CD8-positive, alpha-beta memory T cell (primary cell): ENCODE results near the gene CD86. TPM values are rescaled to one million over a fixed set of nuclear protein-coding genes. Genes with fewer than 3 reads are reported as not detected.

Source experiments
- CTCF ChIA-PET: fragments of 350-600 bp; sonication (Branson Sonifier 250); formaldehyde crosslinking; loops from one replicate; lab custom pipeline; 2021; ENCODE audit warnings: antibody characterized with exemption; lab: Charles Lee
- POLR2A ChIA-PET: fragments of 350-600 bp; sonication (Branson Sonifier 250); formaldehyde crosslinking; loops from one replicate; lab custom pipeline; 2021; ENCODE audit warnings: antibody characterized with exemption; lab: Charles Lee
- DNase-seq, 5 donors: peaks; one replicate each; pipeline versions ENCODE4 v3.0.0 to v3.0.0-alpha.2; 2020 to 2022; ENCODE audit warnings: mixed read lengths in 1 of 5
- H3K27ac ChIP-seq: one replicate; pipeline ENCODE4 v1.7.0; 2013; ENCODE audit warnings: low read depth, mild to moderate bottlenecking, low read length, moderate library complexity
- H3K27me3 ChIP-seq: 2 replicates; pipeline ENCODE4 v1.7.0; 2013; ENCODE audit warnings: low read length, mild to moderate bottlenecking; ENCODE audit not compliant: insufficient read depth, poor library complexity, severe bottlenecking
- H3K36me3 ChIP-seq: 2 replicates; pipeline ENCODE4 v1.7.0; 2013; ENCODE audit warnings: mild to moderate bottlenecking, low read length, moderate library complexity; ENCODE audit not compliant: insufficient read depth
- H3K4me1 ChIP-seq: 2 replicates; pipeline ENCODE4 v1.7.0; 2013; ENCODE audit warnings: mild to moderate bottlenecking, low read length, moderate library complexity; ENCODE audit not compliant: insufficient read depth
- H3K4me3 ChIP-seq: 2 replicates; pipeline ENCODE4 v1.7.0; 2013; ENCODE audit warnings: mild to moderate bottlenecking, low read length
- H3K9me3 ChIP-seq: 2 replicates; pipeline ENCODE4 v1.7.0; 2013; ENCODE audit warnings: mild to moderate bottlenecking, low read length
- H3K27ac Mint-ChIP-seq, 8 donors: one replicate each; pipeline ENCODE4 v1.8.0; 2020 to 2021; ENCODE audit warnings: mixed read lengths in 8 of 8, mild to moderate bottlenecking in 6 of 8, inconsistent platforms in 3 of 8, moderate library complexity in 3 of 8
- H3K27me3 Mint-ChIP-seq, 2 donors: one replicate each; pipeline ENCODE4 v1.8.0; 2020 to 2021; ENCODE audit warnings: mixed read lengths in 2 of 2, mild to moderate bottlenecking in 1 of 2, moderate library complexity in 1 of 2
- H3K36me3 Mint-ChIP-seq, 3 donors: one replicate each; pipeline ENCODE4 v1.8.0; 2020 to 2021; ENCODE audit warnings: mixed read lengths in 3 of 3, inconsistent platforms in 1 of 3, mild to moderate bottlenecking in 1 of 3
- H3K4me1 Mint-ChIP-seq, 3 donors: one replicate each; pipeline ENCODE4 v1.8.0; 2020 to 2021; ENCODE audit warnings: mixed read lengths in 3 of 3, inconsistent platforms in 1 of 3, mild to moderate bottlenecking in 1 of 3
- H3K4me3 Mint-ChIP-seq, 7 donors: one replicate each; pipeline ENCODE4 v1.8.0; 2020 to 2021; ENCODE audit warnings: mixed read lengths in 7 of 7, mild to moderate bottlenecking in 6 of 7, moderate library complexity in 4 of 7, inconsistent platforms in 2 of 7
- H3K9me3 Mint-ChIP-seq, 5 donors: one replicate each; pipeline ENCODE4 v1.8.0; 2020 to 2022; ENCODE audit warnings: mixed read lengths in 5 of 5, mild to moderate bottlenecking in 3 of 5, moderate library complexity in 2 of 5, inconsistent platforms in 1 of 5
- polyA plus RNA-seq: library from polyadenylated mRNA; unstranded; fragments of 300-500 nt; fragmentation: Illumina TruSeq; gene quantifications from one replicate; pipeline ENCODE4 v1.2.3, GENCODE V29; 2021
- total RNA-seq, 2 experiments: library from RNA; stranded (reverse); gene quantifications; one replicate each; pipeline ENCODE4 v1.2.3, GENCODE V29; 2021

The CD86 gene
- total and polyA plus RNA-seq, 3 experiments from 2014 or later, result 0.95 to 1.2 TPM; not detected in 1

DNA sequence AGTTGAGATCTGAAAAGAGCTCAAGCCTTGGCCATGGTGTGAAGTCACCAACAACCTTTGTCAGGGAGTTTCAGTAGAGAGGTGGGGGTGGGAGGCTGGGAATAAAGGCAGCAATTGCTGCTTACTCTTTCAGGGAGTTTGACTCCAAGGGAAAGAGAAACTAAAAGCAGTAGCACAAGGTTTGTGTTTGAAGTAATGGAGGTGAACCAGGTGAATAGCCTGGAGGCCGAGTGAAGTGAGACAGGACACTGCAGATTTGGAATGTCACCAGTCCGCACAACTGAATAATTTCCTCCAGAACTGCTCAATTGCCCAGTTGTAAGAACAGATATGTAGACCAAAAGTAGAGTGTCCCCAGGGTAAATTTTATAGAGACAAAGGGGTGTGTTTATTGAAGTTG is 44.1 kb downstream of the CD86 start:
- Mint-ChIP-seq H3K36me3 (no peaks in the 10 kb centered on the region), H3K4me1 (peaks cover 15 to 20% (median 16%) of the 10 kb centered on the region in 3 donors), H3K9me3 (no peaks in the 10 kb centered on the region), H3K4me3 (no peak overlapping the region), H3K27me3 (no peaks in the 10 kb centered on the region), H3K27ac (no peak overlapping the region)
- H3K4me3 ChIP-seq, result no peak overlapping the region
- H3K27me3 ChIP-seq, result peaks cover 2% of the 10 kb centered on the region
- H3K27ac ChIP-seq, result no peak overlapping the region
- DNase-seq, result no peak
- ChIA-PET POLR2A (no interaction called here), CTCF (no interaction called here)
- no peaks in the 10 kb centered on the region for H3K36me3 ChIP-seq
- no peaks in the 10 kb centered on the region for H3K9me3 ChIP-seq
- peaks cover 5% of the 10 kb centered on the region for H3K4me1 ChIP-seq

DNA sequence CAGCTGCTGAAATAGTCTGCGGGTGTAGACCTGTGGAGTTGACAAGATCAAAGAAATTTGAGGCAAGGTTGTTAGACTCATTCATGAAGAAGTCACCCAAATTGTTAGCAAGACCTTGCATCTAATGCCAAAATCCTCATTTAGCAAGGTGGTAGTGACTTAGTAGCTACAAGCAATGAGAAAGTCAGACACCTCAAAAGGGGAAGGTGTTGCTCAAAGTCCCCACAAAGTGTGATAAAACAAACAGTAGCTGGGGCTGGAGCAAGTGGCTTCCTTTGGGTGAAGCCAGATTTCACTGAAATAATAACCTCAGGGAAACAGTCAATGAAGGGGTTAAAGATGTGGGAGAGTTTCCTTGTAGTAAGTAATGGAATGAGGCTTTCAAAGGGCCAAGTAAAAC is 44.9 kb downstream of the CD86 start:
- DNase-seq, result no peak
- Mint-ChIP-seq H3K27ac (no peak overlapping the region), H3K27me3 (no peaks in the 10 kb centered on the region), H3K36me3 (no peaks in the 10 kb centered on the region), H3K9me3 (no peaks in the 10 kb centered on the region), H3K4me1 (peaks cover 15 to 20% (median 16%) of the 10 kb centered on the region in 3 donors), H3K4me3 (no peak overlapping the region)
- ChIA-PET POLR2A (no interaction called here), CTCF (interaction anchor here (0.9 to 2.2 kb wide), 3 partner anchors 11 to 553 kb away, joined by 3 to 10 read pairs (median 5); no protein-coding TSS in a partner anchor)
- Histone ChIP-seq H3K27me3 (peaks cover 2% of the 10 kb centered on the region), H3K27ac (no peak overlapping the region), H3K9me3 (no peaks in the 10 kb centered on the region), H3K4me1 (peaks cover 5% of the 10 kb centered on the region), H3K36me3 (no peaks in the 10 kb centered on the region), H3K4me3 (no peak overlapping the region)

GRCh38 chr3:122100591-122101463 is 45.7 kb downstream of the CD86 start:
- peak overlapping the region in 2 of 8 donors; percentile 0 to 3 for H3K27ac Mint-ChIP-seq
- no peaks in the 10 kb centered on the region for H3K36me3 ChIP-seq
- H3K36me3 Mint-ChIP-seq, result no peaks in the 10 kb centered on the region
- peak in 1 of 5 donors; percentile 5 for DNase-seq
- H3K27me3 Mint-ChIP-seq, result no peaks in the 10 kb centered on the region
- H3K9me3 ChIP-seq, result no peaks in the 10 kb centered on the region
- H3K4me3 Mint-ChIP-seq, result peak overlapping the region in 6 of 7 donors; percentile 11 to 63 (median 44)
- peaks cover 5% of the 10 kb centered on the region for H3K4me1 ChIP-seq
- peaks cover 15 to 20% (median 16%) of the 10 kb centered on the region in 3 donors for H3K4me1 Mint-ChIP-seq
- POLR2A ChIA-PET, result no interaction called here
- H3K27ac ChIP-seq, result no peak overlapping the region
- CTCF ChIA-PET, result interaction anchor here (0.8 to 2.2 kb wide), 8 partner anchors 8 to 579 kb away, joined by 3 to 10 read pairs (median 4); no protein-coding TSS in a partner anchor
- H3K9me3 Mint-ChIP-seq, result no peaks in the 10 kb centered on the region
- H3K4me3 ChIP-seq, result no peak overlapping the region
- H3K27me3 ChIP-seq, result no peaks in the 10 kb centered on the region

DNA sequence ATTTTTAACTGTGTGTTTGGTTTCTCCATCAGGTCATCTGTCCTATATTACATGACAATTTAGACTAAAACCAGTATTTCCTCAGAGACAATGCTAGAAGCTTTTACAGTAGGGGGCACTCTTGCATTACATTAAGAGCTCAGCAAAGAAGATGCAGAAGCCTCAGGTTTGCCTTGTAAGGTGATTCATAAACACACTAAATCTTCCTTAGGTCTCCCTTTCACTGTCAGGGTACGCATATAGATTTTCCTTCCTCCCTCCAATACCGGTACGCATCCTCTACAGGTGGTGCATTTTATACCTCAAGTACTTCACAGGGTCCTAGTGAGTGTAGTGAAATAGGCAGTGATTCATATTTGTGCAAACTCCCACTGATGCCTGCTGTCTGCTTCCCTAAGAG is 46.5 kb downstream of the CD86 start:
- H3K27ac ChIP-seq, result no peak overlapping the region
- ChIA-PET CTCF (interaction anchor here (0.8 to 2.2 kb wide), 6 partner anchors 9 to 578 kb away, joined by 3 to 10 read pairs (median 4); no protein-coding TSS in a partner anchor), POLR2A (no interaction called here)
- no peaks in the 10 kb centered on the region for H3K9me3 Mint-ChIP-seq
- H3K4me3 Mint-ChIP-seq, result no peak overlapping the region
- no peaks in the 10 kb centered on the region for H3K27me3 Mint-ChIP-seq
- no peaks in the 10 kb centered on the region for H3K36me3 ChIP-seq
- no peaks in the 10 kb centered on the region for H3K36me3 Mint-ChIP-seq
- H3K4me1 ChIP-seq, result peaks cover 5% of the 10 kb centered on the region
- H3K9me3 ChIP-seq, result no peaks in the 10 kb centered on the region
- peaks cover 15 to 20% (median 16%) of the 10 kb centered on the region in 3 donors for H3K4me1 Mint-ChIP-seq
- peak in 2 of 5 donors; percentile 47 to 51 for DNase-seq
- H3K27ac Mint-ChIP-seq, result no peak overlapping the region
- no peak overlapping the region for H3K4me3 ChIP-seq
- no peaks in the 10 kb centered on the region for H3K27me3 ChIP-seq

- peak overlapping the region in 2 of 8 donors; percentile 23 to 44 for H3K27ac Mint-ChIP-seq
- H3K4me1 Mint-ChIP-seq, result peaks cover 15 to 20% (median 16%) of the 10 kb centered on the region in 3 donors
- peak overlapping the region in 1 of 7 donors; percentile 5 for H3K4me3 Mint-ChIP-seq
- Histone ChIP-seq H3K9me3 (no peaks in the 10 kb centered on the region), H3K27ac (no peak overlapping the region), H3K4me1 (peaks cover 5% of the 10 kb centered on the region), H3K36me3 (no peaks in the 10 kb centered on the region), H3K27me3 (no peaks in the 10 kb centered on the region), H3K4me3 (no peak overlapping the region)
- no peaks in the 10 kb centered on the region for H3K27me3 Mint-ChIP-seq
- H3K9me3 Mint-ChIP-seq, result no peaks in the 10 kb centered on the region
- POLR2A ChIA-PET, result no interaction called here
- DNase-seq, result no peak
- CTCF ChIA-PET, result interaction anchor here (0.8 to 2.2 kb wide), 6 partner anchors 9 to 577 kb away, joined by 3 to 10 read pairs (median 4); no protein-coding TSS in a partner anchor
- H3K36me3 Mint-ChIP-seq, result no peaks in the 10 kb centered on the region
Observed at GRCh38 chr3:122102191-122102935, 47.2 kb downstream of the CD86 start.

DNA sequence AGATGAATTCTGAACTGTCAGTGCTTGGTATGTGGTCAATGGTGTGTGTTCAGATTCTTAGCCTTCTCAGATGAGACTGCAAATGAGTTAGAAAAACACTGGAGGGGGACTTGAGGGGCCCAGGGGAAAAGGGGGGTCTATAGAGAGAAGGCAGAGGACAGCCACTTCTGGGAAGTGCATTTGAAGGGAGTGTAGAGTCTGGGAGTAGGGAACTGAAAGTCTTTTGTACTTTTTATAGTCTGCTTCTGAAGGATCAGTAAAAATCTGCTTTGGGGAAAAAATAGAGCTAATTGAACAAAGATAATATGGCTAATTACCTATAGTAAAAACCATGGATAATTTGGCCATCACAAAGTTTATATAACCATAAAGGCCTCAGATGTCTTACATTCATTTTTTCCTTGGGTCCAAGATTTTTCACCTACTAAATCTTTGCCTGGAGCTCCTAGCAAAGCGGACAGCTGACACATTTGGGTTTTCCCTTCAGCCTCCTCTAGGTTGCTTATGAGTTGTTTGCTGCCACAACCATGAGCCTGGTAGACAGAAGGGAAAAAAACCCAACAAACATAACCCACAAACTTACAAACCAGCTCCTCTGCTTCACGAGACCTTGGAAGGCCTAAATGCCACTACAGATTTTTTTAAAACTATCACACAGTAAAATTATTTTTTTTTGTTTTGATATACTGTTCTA is 48.8 kb downstream of the CD86 start:
- Mint-ChIP-seq H3K27ac (no peak overlapping the region), H3K27me3 (peaks cover 1 to 8% of the 10 kb centered on the region in 2 donors), H3K36me3 (no peaks in the 10 kb centered on the region), H3K4me3 (no peak overlapping the region), H3K9me3 (no peaks in the 10 kb centered on the region), H3K4me1 (peaks cover 15 to 20% (median 16%) of the 10 kb centered on the region in 3 donors)
- H3K9me3 ChIP-seq, result no peaks in the 10 kb centered on the region
- no peak for DNase-seq
- H3K4me1 ChIP-seq, result peaks cover 5% of the 10 kb centered on the region
- H3K36me3 ChIP-seq, result no peaks in the 10 kb centered on the region
- no peak overlapping the region for H3K27ac ChIP-seq
- ChIA-PET POLR2A (no interaction called here), CTCF (no interaction called here)
- H3K4me3 ChIP-seq, result no peak overlapping the region
- no peaks in the 10 kb centered on the region for H3K27me3 ChIP-seq

- Histone ChIP-seq H3K4me1 (peaks cover 5% of the 10 kb centered on the region), H3K36me3 (no peaks in the 10 kb centered on the region), H3K4me3 (no peak overlapping the region), H3K27ac (no peak overlapping the region), H3K27me3 (no peaks in the 10 kb centered on the region), H3K9me3 (no peaks in the 10 kb centered on the region)
- ChIA-PET POLR2A (no interaction called here), CTCF (no interaction called here)
- H3K36me3 Mint-ChIP-seq, result no peaks in the 10 kb centered on the region
- DNase-seq, result no peak
- H3K9me3 Mint-ChIP-seq, result no peaks in the 10 kb centered on the region
- peaks cover 1 to 8% of the 10 kb centered on the region in 2 donors for H3K27me3 Mint-ChIP-seq
- H3K4me3 Mint-ChIP-seq, result no peak overlapping the region
- no peak overlapping the region for H3K27ac Mint-ChIP-seq
- H3K4me1 Mint-ChIP-seq, result peaks cover 15 to 20% (median 16%) of the 10 kb centered on the region in 3 donors
Observed at GRCh38 chr3:122104515-122105194, 49.5 kb downstream of the CD86 start.
